Brain pericyte (primary cell): Measurements from ENCODE around the gene SPECC1.
"Not testable (repeated sequence)": the region's sequence is repeated elsewhere in the genome, so short reads cannot be mapped to it uniquely, and the experiment has no call there.

Experiments used
- DNase-seq: peaks from one replicate; pipeline ENCODE4 v3.0.0-alpha.2; 2012; ENCODE audit warnings: low read depth, low spot score

Gene SPECC1

DNA sequence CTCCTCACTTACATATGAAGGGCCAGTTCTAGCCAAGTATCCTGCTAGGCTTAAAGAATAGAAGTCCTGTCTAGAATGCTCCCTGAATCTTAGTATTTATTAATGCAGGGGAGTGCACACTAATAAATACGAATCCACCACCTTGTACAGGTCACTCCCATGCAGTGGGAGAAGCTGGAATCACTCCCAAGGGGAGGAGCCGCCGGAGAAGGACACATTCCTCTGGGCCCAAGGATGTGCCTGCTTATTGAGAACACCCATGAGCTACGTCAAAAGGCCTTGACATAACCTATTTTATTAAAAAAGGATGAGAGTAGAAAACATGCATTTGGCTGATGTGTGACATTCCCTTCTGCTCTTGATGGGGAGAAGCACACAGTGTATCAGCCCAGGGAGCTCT is 223.5 kb downstream of the SPECC1 start:
- DNase-seq, result no peak

DNA sequence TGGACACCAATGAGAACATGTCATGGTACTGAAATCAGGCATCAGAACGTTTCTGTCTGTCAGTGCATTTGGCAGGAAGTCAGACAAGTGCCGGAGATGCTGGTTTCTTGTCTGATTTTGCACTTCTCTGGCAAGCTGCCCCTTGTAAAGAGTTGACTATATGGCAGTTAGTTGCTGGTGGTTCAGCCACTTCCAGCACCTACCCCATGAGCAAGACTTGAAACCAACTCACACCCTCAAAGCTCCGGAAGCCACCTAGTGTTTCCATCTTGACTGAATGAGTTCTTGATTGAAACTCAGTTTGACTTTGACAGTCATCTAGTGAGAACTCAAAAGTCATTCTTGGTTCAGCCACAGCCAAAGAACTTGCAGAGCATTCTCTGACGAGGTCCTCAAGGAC is 225.1 kb downstream of the SPECC1 start:
- DNase-seq, result no peak

DNA sequence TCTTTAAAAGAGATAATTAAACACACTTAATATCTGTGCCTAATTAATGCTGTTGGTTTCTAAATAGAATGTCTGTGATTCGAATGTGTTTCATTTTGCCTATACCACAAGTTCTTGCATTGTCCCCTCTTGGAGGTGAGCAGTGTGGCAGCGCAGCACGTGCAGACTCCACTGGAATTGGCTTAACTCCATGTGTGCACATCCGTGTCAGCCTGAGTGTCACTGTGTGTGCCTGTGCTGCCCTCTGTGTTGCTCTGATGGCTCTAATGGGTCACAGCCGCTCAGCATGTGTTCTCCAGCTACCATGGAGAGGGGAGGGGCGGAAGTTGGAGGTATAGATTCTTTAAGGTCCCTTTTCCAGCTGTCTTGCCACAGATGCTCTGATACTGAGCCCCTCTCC is 226.6 kb downstream of the SPECC1 start:
- DNase-seq, result no peak

DNA sequence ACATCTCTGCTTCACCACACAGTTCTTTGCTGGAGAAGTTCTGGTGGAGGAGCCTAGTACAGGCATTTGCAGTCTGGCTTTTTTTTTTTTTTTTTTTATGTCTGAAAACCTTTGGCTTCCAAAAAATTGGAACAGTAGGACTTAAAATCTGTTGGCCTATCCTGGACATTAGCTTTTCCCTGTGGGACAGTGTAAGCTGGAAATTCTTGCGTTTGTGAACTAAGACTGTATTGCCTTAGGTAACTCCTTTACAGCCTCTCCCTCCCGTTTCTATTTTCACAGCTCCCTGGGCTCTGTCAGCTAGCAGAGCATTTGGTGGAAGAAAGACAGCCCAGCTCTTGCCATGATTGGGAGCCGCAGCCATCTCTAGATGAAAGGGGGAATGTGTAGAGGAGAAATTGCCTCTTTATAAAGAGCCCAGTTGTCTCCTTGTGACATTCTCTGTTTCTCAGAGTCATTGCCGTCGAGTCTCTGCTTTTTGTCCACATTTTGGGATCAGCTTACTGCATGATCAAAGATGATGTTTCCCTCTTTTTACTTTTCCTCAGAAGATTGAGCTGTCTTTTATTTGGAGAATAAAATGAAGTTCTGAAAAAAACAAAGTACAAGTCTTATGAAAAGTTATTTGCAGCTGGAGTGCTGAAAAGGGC is 227.5 kb downstream of the SPECC1 start:
- no peak for DNase-seq

DNA sequence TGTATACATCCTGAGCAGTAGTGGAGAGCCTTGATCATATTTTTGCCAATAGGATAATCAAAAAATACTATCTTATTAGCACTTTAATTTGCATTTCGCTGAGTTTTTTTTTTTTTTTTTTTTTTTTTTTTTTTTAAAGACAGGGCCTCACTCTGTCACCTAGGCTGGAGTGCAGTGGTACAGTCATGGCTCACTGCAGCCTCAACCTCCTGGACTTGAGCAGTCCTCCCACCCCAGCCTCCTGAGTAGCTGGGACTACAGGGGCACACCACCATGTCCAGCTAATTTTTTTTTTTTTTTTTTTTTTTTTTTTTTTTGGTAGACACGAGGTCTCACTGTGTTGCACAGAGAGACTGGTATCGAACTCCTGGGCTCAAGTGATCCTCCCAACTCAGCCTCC is 230.6 kb downstream of the SPECC1 start:
- DNase-seq, result not testable (repeated sequence)

DNA sequence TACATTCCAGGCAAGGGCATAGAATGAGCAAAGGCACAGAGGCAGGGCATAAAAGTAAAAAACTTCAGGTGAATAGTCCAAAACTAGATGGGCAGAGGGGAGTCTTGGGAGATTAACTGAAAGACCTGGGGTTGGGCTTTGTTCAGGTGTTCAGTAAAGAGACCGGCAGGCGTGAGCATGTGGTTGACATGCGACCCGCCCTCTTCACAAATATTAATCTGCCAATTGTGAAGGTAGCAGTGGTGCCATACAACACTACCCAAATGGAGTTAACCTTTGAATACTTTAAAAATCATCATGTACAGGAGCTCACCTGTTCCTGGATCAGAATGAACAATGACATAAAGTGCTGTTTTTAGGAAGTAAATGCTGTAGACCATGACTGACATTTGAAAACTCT is 232.7 kb downstream of the SPECC1 start:
- DNase-seq, result no peak

DNA sequence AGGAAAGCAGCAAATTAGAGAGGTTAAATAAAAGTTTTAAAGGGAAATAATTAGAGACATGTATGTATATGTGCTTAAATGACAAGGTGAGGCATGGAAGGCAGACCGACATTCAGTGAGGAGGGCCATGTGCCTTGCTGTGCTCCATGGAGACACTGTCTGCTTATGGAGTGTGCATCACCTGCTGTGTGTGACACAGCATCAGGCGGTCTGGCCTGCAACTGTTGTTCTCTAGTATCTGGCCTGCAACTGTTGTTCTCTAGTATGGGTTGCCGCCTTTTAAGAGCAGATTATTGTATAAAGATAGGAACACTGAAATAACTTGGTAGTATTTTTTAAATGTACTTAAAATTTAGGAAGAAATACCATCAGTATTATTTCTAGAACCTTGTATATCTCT is 233.1 kb downstream of the SPECC1 start:
- DNase-seq, result no peak

DNA sequence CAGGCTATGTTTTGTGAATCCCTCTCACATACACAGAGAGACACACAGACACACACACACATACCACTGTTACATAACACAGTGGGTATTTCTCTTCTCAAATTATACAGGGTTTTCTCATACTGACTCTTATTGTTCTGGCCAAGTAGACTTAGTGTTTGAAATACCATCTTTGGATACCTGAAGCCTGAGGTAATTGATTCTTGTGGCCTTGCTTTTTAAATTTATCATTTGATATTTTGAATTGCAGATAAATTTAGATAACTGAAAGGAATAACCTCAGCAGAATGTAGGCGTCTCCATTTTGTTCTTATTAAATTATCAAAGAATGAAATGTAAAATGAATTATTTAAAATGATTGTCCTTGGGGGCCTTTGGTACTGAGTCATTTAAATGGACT is 234.4 kb downstream of the SPECC1 start:
- DNase-seq, result no peak

DNA sequence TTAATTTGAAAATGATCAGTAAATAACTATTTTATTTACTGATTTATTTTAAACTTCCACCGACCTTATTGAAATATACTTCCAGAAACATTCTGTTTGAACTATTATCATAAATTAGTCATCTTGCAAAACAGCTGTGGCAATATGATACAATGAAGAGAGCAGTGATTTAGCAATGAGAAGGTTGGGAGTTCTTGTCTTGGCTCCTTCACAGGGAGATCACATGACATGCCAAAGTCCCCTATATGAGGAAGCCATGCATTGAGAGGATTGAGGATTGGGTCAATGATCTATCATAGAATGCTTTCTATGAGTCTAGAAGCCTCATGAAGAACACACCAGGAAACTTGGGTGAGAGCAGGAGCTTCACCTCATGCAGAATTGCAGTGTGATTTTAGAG is 235.5 kb downstream of the SPECC1 start:
- no peak for DNase-seq

DNA sequence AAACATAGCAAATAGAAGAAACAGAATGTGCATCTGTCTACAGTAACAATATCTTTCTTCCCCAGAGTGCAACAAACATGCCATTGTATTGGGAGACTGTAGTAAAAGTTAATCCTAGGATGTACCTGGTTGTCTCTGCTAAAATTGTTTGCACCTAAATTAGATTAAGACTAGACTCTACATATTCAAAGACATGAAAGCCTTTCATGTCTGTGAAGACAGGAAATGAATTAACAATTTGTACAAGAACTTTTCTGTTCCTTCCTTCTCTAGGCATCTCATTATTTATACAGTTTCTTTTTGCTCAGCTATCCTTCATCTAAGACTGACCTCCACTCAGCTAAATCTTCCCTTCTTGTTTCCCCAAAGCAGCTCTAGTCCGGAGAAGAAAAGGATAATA is 237.5 kb downstream of the SPECC1 start:
- DNase-seq, result no peak

DNA sequence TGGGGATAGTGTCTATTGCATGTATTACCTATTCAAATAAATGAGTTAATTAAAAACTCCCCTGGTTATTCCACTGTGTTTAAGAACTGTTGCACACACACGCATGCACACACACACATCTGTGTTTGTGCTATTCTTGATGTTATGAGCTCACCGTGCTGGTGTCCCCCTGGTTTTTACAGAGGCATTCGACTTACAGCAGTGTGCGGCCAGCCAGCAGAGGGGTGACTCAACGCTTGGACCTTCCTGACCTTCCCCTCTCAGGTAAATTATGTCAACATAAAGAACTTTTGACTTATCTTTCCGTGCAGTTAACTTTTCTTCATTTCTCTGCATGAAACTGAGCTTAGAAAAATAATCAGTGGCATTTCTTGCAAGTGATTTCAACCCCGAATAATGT is 244.2 kb downstream of the SPECC1 start:
- DNase-seq, result no peak

DNA sequence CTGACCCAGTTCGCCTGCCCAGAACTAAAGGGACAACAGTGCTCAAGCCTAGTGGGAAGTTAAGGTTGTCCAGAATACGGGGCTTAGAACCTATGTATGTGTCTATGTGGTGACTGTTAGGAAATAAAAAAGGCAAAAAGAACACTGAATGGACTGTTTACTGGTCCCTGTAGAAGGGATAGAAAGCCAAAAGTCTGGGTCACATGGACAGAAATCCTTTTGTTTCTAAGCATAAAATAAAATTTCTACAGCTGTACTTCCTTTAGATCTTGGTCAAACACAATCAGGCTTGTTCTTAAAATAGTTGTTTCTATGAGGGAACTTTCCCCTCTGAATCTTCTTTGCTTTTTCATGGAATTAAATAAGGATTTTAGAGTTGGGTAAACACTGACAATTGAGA is 245.4 kb downstream of the SPECC1 start:
- DNase-seq, result no peak

DNA sequence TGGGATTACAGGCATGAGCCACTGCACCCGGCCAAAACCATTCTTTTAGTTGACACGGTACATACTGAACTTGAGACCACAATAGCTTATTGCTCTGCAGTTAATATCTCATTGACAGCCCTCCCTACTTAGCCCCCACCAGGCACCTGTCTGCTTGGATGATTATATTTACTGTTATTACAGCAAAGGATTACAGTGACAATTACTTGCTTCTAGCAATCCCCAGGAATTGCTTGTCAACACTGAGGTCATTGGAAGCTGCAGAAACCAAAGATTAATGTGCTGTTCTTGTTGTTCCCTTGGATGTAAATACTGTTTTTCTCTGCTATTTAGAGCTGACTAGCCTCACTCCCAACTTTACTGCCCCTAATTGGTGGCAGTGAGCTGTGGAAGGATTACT is 247.0 kb downstream of the SPECC1 start:
- DNase-seq, result no peak

DNA sequence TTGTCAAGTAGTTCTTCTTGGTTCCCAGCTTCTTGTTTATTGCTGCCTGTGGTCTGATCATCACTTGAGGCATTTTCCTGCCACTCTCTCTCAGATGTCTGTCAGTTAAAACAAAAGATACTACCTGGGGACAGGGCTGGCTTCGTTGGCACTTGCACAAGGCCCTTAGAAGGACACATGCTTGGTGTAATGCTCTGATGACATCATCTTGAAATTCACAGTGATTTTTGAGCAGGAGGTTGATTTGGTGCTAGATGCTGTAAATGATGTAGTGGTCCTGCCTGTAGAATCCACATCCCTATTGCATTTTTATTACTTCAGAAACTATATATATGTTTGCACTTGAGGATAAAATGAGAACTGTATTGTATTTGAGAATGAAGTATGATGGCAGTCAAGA is 247.8 kb downstream of the SPECC1 start:
- no peak for DNase-seq

DNA sequence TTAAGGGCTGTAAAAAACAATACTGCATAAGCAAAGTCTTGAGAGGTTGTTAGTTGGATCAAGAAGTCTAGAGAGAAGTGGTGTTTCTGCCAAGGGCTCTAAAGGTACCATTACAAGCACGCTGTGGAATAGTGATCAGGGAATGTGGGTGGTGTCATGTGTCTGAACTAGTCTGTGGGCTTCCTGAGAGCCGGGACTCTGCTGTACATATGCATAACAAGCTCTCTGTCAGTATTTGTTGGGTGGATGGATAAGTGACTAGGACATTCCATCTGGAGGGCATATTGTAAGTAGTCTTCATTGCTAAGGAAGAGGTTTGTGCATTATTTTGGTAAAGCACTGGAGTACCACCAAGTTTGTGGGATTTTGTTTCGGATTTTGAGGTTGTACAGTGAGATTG is 248.6 kb downstream of the SPECC1 start:
- DNase-seq, result no peak

DNA sequence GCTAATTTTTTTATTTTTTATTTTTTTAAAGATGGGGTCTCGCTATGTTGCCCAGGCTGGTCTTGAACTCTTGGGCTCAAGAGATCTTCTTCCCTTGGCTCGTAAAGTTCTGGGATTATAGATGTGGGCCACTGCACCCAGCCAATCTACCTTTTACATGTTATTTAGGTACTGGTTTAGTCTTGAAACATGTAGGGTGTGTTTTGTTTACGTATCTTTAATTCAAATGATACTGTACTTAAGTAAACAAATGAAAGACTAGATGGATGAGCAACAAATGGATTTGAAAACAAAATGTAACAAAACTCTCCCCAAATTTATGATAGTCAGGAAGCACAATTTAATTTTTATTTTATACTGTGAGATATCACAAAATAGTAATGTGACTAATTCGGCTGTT is 250.5 kb downstream of the SPECC1 start:
- no peak for DNase-seq

DNA sequence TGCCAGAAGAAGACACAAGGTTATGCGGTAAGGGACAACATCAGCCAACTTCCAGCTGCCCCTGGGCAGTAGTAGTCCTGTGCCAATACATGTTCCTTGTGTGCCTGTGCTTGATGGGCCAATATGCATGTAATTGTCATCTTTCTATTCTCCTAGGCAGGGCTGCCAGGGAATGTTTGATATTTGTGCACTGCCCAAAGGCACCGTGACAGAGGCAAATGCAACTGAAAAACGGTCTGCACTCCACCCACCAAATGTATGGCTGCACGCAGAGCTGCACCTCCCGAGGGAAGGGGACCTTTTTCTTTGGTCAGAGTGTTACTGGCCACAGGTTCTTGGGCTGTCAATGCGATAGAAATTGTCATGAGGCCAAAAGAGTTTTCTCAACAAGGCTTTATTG is 251.1 kb downstream of the SPECC1 start:
- DNase-seq, result no peak

DNA sequence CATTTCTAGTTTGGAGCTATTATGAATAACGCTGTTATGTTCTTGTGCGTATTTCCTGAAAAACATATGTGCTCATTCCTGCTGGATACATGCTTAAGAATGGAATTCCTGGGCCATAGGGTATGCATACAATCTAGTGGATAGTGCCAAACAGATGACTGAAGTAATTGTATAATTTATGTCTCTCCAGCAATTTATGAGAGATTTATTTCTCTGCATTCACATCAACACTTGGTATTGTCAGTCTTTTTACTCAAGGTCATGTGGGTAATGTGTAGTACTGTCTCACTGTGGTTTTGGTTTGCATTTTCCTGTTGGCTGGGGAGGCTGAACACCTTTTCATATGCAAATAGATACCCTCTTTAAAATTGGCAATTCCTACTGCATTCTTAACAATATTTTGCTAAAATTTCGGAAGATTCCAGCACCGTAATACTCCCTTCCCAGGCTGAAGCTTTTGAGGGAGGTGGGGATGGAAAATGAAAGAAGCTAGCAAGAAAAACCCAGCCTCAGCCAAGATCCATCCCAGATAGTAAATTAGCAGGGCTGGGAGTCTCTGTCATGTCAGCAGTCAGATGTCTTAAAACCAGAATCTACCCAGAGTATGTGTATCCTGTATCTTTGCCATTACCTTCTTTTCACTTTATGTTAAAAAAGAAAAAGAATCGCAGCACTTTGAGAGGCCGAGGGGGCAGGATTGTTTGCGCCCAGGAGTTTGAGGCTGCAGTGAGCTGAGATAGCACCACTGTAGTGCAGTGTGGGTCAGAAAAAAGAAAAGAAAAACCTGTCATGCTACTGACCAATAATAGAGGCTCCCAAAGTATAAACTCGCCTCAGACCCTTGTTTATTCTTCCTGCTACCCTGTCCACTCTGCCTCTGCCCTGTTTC is 253.3 kb downstream of the SPECC1 start:
- DNase-seq, result no peak

DNA sequence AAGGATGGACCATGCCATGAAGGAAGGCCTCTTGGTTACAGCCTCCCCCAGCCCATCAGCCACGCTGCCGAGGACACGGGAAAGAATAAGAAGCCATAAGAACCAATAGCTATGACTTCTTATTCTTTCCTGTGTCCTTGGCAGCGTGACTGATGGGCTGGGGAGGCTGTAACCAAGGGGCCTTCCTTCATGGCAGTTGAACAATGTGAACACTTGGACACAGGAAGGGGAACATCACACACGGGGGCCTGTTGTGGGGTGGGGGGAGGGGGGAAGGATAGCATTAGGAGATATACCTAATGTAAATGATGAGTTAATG is 253.9 kb downstream of the SPECC1 start:
- DNase-seq, result not testable (repeated sequence)

DNA sequence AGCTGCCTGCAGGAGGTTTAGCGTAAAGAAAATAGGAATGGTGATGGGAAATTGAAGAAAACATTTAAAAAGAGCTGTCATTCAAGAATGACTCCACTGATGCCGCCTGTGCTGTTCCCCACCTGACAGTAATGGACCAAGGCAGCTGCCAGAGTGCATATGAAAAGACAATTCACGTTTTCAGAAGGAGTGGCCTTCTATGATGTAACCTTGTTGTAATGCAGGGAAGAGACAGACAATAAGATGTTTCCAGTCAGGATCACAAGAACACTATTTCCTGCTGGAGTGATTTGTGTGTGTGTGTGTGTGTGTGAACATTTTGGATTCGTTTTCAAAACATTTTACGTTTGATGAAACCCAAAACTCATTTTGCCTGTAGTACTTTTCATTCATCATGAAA is 254.4 kb downstream of the SPECC1 start:
- no peak for DNase-seq

DNA sequence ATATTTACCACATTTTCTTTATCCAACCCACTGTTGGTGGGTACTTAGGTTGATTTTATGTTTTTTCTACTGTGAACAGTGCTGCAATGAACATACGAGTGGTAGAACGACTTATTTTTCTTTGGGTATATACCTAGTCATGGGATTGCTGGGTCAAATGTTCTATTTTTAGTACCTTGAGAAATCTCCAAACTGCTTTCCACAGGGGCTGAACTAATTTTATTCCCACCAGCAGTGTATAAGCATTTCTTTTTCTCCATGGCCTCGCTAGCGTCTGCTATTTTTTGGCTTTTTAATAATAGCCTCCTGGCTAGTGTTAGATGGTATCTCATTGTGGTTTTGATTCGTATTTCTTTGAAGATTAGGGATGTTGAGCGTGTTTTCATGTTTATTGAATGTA is 255.8 kb downstream of the SPECC1 start:
- no peak for DNase-seq

DNA sequence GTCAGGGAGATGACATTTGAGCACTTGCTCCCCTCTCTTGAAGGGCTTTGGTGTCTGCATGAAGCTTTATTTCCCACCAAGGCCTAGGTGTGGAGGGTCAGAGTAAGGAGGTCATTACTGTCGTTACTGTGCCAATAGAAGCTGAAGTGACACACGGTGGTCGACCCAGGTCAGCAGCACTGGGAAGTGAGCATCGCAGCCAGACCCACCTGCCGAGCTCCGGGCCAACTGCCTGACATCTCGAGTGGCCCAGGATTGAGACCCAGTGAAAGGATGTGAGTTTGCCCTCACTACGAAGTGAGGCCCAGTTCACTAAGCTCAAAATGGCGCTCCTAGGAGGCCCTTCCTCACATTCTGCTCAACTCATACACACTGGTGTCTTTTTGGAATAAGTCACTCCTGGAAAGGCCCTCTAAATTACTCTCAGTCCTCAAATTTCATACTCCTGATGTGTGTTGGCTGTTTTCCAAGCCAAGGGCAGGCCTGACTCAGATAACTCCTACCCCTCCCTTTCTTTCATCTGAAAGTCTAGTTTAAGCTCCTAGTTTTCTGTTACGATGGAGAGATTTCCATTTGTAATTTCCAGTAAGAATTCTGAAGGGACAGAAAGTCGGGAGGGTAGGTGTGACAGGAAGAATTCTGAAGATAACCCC is 257.8 kb downstream of the SPECC1 start:
- no peak for DNase-seq

DNA sequence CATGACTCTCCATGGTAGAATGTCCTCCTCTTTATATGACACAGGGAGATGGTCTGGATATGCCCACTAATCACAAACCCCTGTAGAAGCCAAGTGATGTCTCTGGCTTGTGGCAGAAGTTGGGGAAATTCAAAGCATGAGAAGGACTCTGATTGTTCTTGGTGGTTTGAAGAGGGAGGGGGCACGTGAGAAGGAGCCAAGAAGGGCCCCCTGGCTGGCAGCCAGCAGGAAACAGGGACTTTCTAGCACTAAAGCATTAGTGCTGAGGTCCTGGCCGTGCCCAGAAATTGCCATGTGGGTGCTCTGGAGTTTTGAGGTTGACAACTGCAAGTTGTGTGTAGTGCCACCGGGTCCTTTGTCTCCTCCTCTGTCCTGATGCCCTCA is 258.3 kb downstream of the SPECC1 start:
- DNase-seq, result no peak
